ENCODE results near the gene ABCD1.
"Not testable (repeated sequence)": the region's sequence is repeated elsewhere in the genome, so short reads cannot be mapped to it uniquely, and the experiment has no call there.

Gene ABCD1

DNA sequence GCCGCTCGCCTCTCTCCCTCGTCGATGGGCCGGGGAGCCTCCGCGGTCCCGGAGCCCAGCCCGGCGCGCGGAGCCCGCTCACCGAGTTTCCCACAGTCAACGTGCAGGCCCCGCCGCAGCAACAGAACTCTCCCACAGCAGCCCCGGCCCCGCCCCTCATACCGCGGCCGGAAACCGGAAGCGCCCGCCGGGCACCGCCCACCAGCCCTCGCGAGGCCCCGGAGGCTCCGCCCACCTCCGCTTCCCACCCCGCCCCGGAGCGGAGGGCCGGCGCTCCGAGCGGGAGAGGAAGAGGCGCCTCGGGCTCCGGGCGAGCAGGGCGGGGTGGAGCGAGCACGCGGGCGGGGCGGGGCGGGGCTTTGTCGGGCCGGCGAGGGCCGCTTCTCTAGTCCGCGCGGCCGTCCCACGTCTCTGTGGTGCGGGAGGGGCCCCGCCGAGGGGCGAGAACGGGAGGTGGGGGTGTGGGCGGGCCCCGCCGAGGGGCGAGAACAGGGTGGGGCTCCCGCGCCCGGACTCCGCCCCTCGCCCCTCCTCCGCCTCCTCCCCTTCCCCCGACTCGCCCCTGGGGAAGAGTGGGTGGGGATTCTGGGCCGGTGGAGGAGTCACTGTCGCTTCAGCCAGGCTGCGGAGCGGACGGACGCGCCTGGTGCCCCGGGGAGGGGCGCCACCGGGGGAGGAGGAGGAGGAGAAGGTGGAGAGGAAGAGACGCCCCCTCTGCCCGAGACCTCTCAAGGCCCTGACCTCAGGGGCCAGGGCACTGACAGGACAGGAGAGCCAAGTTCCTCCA, at the start of gene ABCD1, which contains the start of gene BCAP31:
TSS of gene ABCD1 (plus strand) at position 605 of the 787 bp plus-strand sequence. CDS start 411 bp downstream, outside the sequence.
TSS of gene BCAP31 (minus strand) at position 136 of the 787 bp plus-strand sequence. CDS start 1,143 bp downstream, outside the sequence.
- DNase-seq (ENCODE audit: low read depth in 2 of 2) = peak; percentile 72 to 75

- no peak for DNase-seq (ENCODE audit: low read depth in 2 of 2)
These were observed 43.5 kb upstream of the ABCD1 start for GRCh38 chrX:153681175-153681574.

GRCh38 chrX:153683486-153683885, 41.2 kb upstream of the ABCD1 start:
- not testable (repeated sequence) for DNase-seq (ENCODE audit: low read depth in 2 of 2)

DNA sequence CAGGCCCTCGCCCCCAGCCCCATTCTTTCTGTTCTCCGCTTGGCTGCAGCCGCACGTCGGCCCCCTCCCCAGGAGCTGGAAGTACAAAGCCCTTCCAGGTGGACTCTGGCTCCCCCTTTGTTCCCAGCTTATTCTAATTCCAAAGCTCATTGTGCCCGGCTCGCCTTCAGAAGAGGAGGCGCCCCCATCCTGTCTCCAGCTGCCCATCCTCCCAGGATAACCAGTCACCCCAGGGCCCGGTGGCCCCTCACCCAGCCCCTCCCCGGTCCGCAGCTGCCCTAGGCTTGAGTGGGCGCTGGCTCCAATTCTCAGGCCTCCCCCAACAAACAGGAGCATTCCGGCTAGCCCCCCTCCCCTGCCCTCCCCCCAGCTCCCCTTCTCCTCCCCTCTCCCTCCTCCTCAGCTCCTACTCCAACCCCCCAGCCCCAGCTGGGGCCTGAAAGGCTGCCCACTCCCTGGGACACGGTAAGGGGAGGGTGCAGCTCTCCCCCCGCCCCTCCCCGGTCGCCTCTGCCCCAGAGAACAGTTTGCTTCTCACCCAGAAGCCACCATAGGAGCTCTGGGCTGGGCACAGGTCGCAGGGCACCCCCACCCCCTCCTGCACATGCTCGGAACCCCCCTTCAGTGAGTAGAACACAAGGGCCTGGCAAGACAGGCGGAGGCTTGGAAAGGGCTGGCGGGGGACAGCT, 40.0 kb upstream of the ABCD1 start:
- DNase-seq (ENCODE audit: low read depth in 2 of 2) = no peak

- no peak for DNase-seq (ENCODE audit: low read depth in 2 of 2)
These were observed 39.5 kb upstream of the ABCD1 start for GRCh38 chrX:153685156-153685536.

DNA sequence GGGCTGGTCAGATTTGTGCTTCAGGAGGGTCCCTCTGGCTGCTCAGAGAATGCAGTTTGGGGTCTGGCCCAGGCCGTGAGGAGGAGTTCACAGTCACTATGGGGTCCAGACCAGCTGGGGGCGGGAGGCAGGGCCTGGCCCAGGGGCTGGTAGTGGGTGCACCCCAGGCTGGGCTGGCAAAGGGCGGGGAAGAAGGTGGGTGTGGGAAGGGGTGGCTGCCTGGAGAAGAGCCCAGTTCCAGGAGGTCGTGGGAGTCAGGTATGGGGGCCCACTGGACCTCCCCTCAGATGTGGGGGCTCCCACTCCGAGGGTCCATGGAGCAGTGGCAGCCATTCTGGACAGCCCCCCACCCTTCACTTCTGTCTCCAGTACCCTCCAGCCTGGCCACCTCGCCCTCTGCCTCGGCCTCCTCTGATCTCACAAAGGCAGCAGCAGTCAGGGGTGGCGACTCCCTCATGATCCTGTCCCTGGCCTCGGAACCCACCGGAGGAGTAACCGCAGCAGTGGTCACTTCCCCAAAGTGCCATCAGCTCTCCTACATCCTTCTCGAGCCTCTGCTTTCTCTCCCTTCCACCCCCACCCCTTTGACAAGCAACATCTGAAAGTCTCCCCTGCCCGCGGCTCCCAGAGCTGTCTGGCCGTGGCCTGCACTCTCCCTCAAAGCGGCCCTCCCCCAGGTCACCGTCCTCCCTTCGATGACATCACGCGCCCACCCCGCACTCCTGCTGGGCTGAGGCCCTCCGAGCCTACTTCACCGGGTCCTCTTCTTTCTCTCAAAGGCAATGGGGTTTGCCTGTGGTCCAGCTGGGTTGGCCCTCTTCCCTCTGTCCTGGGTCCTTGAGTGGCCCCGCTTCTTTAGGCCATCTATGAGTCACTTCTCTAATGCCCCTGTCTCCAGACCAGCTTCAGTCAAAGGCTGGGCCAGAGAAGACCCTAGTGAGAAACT, 38.6 kb upstream of the ABCD1 start:
- DNase-seq (ENCODE audit: low read depth in 2 of 2) = no peak

- no peak for DNase-seq (ENCODE audit: low read depth in 2 of 2)
These were observed 37.9 kb upstream of the ABCD1 start for GRCh38 chrX:153686711-153687110.

- DNase-seq (ENCODE audit: low read depth in 2 of 2) = no peak
These were observed 37.3 kb upstream of the ABCD1 start, which contains the start of gene SLC6A8 for GRCh38 chrX:153687121-153688039. Gene SLC6A8 (plus strand): TSS chrX:153687926. CDS start chrX:153688575, 649 bp downstream.

GRCh38 chrX:153688071-153688470, 36.6 kb upstream of the ABCD1 start:
- no peak for DNase-seq (ENCODE audit: low read depth in 2 of 2)

- no peak for DNase-seq (ENCODE audit: low read depth in 2 of 2)
These were observed 36.1 kb upstream of the ABCD1 start for GRCh38 chrX:153688506-153688905.

- DNase-seq (ENCODE audit: low read depth in 2 of 2) = no peak
These were observed 35.6 kb upstream of the ABCD1 start for GRCh38 chrX:153688911-153689590.

DNA sequence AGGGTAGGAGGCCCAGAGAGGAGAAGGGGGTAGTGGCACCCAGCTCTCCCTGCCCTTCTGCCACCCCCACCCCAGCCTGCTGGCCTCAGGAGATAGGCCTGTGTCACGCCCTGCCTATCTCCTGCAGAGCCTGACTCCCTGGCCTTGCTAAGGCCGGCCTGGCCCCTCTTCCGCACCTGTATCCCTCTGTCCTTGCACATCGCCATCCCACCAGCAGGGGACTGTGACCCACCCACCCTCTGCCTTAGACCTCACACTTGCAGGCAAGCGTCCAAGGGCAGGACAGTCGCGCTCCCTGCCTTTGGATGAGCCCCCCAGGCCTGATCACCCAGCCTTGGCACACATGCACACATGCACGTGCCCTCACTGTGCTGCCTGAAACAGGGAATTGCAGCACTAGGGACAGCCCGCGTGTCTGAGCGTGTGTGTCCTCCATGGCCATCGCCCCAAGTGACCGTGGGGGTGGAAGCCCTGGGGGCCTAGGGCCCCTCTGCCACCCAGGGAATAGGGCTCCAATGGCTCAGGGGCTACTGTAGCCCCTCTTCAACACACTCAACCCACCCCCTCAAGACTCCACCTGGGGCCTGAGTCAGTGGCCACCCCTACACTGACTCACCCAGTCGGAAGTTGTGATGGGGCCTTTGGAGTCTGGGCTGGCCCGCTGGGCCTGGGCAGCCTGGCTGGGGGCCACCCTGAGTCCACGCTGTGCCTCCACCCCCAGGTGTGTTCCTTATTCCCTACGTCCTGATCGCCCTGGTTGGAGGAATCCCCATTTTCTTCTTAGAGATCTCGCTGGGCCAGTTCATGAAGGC, 34.8 kb upstream of the ABCD1 start:
- DNase-seq (ENCODE audit: low read depth in 2 of 2) = no peak

DNA sequence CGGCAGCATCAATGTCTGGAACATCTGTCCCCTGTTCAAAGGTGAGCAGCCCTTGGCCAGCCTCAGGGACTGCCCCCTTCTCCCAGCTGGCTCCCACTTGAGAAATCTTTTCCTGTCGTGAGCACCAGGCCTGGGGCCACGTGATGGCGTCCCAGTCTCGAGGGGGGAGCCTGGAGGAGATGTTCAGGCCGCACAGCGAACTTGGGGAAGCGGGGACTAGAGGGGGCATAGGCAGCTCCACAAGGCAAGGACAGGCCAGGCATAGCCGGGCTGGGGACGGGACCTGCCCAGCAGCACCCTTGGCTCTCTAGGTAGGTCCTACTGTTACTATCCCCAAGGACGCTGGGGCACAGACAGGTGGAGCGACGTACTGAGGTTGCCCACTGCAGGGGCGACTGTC, 34.2 kb upstream of the ABCD1 start:
- DNase-seq (ENCODE audit: low read depth in 2 of 2) = no peak

- not testable (repeated sequence) for DNase-seq (ENCODE audit: low read depth in 2 of 2)
These were observed 33.4 kb upstream of the ABCD1 start for GRCh38 chrX:153691032-153691827.

DNA sequence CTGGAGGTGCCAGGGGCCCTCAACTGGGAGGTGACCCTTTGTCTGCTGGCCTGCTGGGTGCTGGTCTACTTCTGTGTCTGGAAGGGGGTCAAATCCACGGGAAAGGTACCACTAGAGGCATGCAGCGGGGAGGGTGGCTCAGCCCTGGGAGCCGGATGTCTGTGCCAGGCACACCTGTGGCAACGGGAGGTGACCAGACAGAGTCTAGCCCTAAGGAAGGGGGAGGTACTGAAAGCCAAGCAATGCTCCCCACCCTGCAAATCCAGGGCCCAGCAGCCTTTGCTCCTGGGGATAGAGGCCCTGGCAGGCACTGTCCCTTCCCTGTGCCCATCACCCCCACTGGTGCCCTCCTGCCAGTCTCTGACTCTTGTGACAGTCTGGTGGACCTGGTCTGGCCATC, 32.7 kb upstream of the ABCD1 start:
- DNase-seq (ENCODE audit: low read depth in 2 of 2) = no peak

- no peak for DNase-seq (ENCODE audit: low read depth in 2 of 2)
These were observed 32.0 kb upstream of the ABCD1 start for GRCh38 chrX:153692611-153693156.

DNA sequence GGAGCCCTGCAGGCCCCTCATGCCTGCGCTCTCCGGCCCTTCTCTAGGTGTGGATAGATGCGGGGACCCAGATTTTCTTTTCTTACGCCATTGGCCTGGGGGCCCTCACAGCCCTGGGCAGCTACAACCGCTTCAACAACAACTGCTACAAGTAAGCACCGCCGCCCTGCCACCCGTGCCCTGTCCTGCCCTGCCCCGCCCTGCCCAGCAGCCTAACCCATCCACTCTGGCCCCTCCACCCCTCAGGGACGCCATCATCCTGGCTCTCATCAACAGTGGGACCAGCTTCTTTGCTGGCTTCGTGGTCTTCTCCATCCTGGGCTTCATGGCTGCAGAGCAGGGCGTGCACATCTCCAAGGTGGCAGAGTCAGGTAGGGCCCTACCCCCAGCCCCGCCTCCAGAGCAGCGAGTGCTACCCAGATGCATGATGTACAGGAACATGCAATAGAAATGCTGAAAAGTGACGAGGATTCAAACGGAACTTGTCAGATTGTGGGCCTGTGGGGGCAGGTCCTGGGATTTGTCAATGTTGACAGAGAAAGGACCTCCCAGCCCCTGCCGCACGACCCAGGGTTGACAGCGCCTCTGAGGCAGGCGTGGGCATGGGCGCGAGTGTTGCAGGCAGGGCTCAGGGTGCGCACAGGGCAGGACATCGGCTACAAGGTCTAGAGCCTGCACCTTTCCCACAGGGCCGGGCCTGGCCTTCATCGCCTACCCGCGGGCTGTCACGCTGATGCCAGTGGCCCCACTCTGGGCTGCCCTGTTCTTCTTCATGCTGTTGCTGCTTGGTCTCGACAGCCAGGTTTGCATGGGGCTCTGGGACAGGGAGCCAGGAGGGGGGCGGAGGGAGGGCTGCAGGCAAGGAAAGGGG, 31.2 kb upstream of the ABCD1 start:
- no peak for DNase-seq (ENCODE audit: low read depth in 2 of 2)

All from activated CD8-positive, alpha-beta memory T cell treated with anti-CD3 and anti-CD28 coated beads for 4 hours (primary cell).